SK-N-SH (cell line): Measurements from ENCODE around the gene MICU2. TPM values are rescaled to one million over a fixed set of nuclear protein-coding genes. Genes with fewer than 3 reads are reported as not detected.

Experiments used
- CTCF ChIA-PET: fragments of 300-600, 350-600 bp; formaldehyde crosslinking; extraction: SDS; loops from one replicate; lab custom pipeline; 2021; lab: Yijun Ruan, JAX
- POLR2A ChIA-PET: fragments of 350-600 bp; sonication (Branson Sonifier 250); formaldehyde crosslinking; extraction: SDS; loops from one replicate; lab custom pipeline; 2020; ENCODE audit warnings: antibody characterized with exemption, inconsistent platforms; lab: Yijun Ruan, JAX
- DNase-seq: peaks from one replicate; pipeline ENCODE4 v3.0.0; 2012
- H2AFZ ChIP-seq: fragments of 200-600 bp; sonication (generic); 2 replicates; pipeline ENCODE4 v1.8.1; 2016; ENCODE audit warnings: antibody characterized with exemption, mild to moderate bottlenecking, low read depth
- H3F3A ChIP-seq: fragments of 200-600 bp; sonication (generic); replicated peaks from 2 replicates; pipeline ENCODE3; 2016; ENCODE audit warnings: antibody characterized with exemption, mild to moderate bottlenecking; ENCODE audit not compliant: insufficient read depth
- H3K27ac ChIP-seq, 2 experiments: fragments of 200-500 bp in 1 of 2; fragments of 200-600 bp in 1 of 2; sonication (Bioruptor generic) in 1 of 2; sonication (generic), shearing (Covaris generic) in 1 of 2; 2 replicates each; pipeline versions ENCODE4 v1.5.1 to v1.6.1; 2014 to 2016; ENCODE audit warnings: low read depth in 2 of 2, inconsistent platforms in 1 of 2, low read length in 1 of 2, mild to moderate bottlenecking in 1 of 2, mixed read lengths in 1 of 2
- H3K27me3 ChIP-seq: fragments of 200-600 bp; sonication (generic), shearing (Covaris generic); 2 replicates; pipeline ENCODE4 v1.6.1; 2016; ENCODE audit warnings: mixed run types; ENCODE audit not compliant: insufficient read depth
- H3K36me3 ChIP-seq, 2 experiments: fragments of 200-500 bp in 1 of 2; fragments of 200-600 bp in 1 of 2; sonication (Bioruptor generic) in 1 of 2; sonication (generic) in 1 of 2; replicated peaks in 1 of 2; 2 replicates each; pipeline versions ENCODE3 to v1.5.1; 2014 to 2016; ENCODE audit warnings: low read length in 1 of 2, mild to moderate bottlenecking in 1 of 2; ENCODE audit not compliant: insufficient read depth in 2 of 2, control insufficient read depth in 1 of 2
- H3K4me1 ChIP-seq, 2 experiments: fragments of 200-500 bp in 1 of 2; fragments of 200-600 bp in 1 of 2; sonication (Bioruptor generic) in 1 of 2; sonication (generic), shearing (Covaris generic) in 1 of 2; 2 replicates each; pipeline versions ENCODE4 v1.5.1 to v1.6.1; 2014 to 2016; ENCODE audit warnings: low read depth in 1 of 2, low read length in 1 of 2, mixed run types in 1 of 2; ENCODE audit not compliant: insufficient read depth in 2 of 2, control insufficient read depth in 1 of 2
- H3K4me2 ChIP-seq: fragments of 200-600 bp; sonication (generic), shearing (Covaris generic); 2 replicates; pipeline ENCODE4 v1.6.1; 2017; ENCODE audit warnings: mixed run types
- H3K4me3 ChIP-seq, 2 experiments: fragments of 200-500 bp in 1 of 2; fragments of 200-600 bp in 1 of 2; sonication (Bioruptor generic) in 1 of 2; sonication (generic), shearing (Covaris generic) in 1 of 2; 2 replicates each; pipeline versions ENCODE4 v1.5.1 to v1.8.1; 2014 to 2016; ENCODE audit warnings: low read depth in 2 of 2, inconsistent platforms in 1 of 2, low read length in 1 of 2, mild to moderate bottlenecking in 1 of 2, mixed read lengths in 1 of 2, moderate library complexity in 1 of 2
- H3K79me2 ChIP-seq: fragments of 200-600 bp; sonication (generic); 2 replicates; pipeline ENCODE4 v1.8.1; 2017; ENCODE audit warnings: mild to moderate bottlenecking; ENCODE audit not compliant: insufficient read depth
- H3K9ac ChIP-seq: fragments of 200-600 bp; sonication (generic); 2 replicates; pipeline ENCODE4 v1.6.1; 2017; ENCODE audit warnings: mixed run types
- H3K9me2 ChIP-seq: fragments of 200-600 bp; sonication (generic); 2 replicates; pipeline ENCODE4 v1.6.1; 2017; ENCODE audit warnings: mixed run types
- H3K9me3 ChIP-seq: fragments of 200-600 bp; sonication (generic); 2 replicates; pipeline ENCODE4 v1.6.1; 2017; ENCODE audit warnings: mixed run types, mild to moderate bottlenecking, moderate library complexity
- H4K20me1 ChIP-seq: fragments of 200-600 bp; sonication (generic); 2 replicates; pipeline ENCODE4 v1.6.1; 2017; ENCODE audit warnings: mild to moderate bottlenecking, mixed run types; ENCODE audit not compliant: insufficient read depth
- CHD2 ChIP-seq: fragments of 150-350 bp; IDR thresholded peaks from 2 replicates; pipeline ENCODE4 v1.6.1; 2018; ENCODE audit warnings: low read length; ENCODE audit not compliant: partially characterized antibody
- FOXJ3 ChIP-seq: sonication (generic); formaldehyde crosslinking; IDR thresholded peaks from 2 replicates; pipeline ENCODE4 v1.5.1; 2020; ENCODE audit warnings: mild to moderate bottlenecking, missing genetic modification reagents
- NFIC ChIP-seq: IDR thresholded peaks from 2 replicates; pipeline ENCODE4 v1.4.0; 2012; ENCODE audit warnings: borderline replicate concordance
- NRF1 ChIP-seq: IDR thresholded peaks from 2 replicates; pipeline ENCODE4 v1.6.1; 2012; ENCODE audit warnings: low read depth, mild to moderate bottlenecking, low read length
- RCOR1 ChIP-seq: fragments of 150-350 bp; IDR thresholded peaks from 2 replicates; pipeline ENCODE4 v1.6.1; 2017; ENCODE audit warnings: antibody characterized with exemption, low read length
- WGBS: methylation state at CpG from one replicate; pipeline ENCODE4 v1.1.6; 2017; ENCODE audit warnings: low lambda C conversion rate; 5-methylcytosine and 5-hydroxymethylcytosine counted together
- polyA plus RNA-seq, 3 experiments: library from polyadenylated mRNA; depleted of rRNA; stranded (reverse); fragments of >200 nt; gene quantifications; 2 replicates each; pipeline ENCODE4 v1.2.3, GENCODE V29; 2012
- TF ChIP-seq, protein P1 (sequence below): IDR thresholded peaks from 2 replicates; pipeline ENCODE4 v1.6.1; 2012; ENCODE audit warnings: mild to moderate bottlenecking, low read depth, low read length, moderate library complexity
- TF ChIP-seq, protein P2 (sequence below): IDR thresholded peaks from 2 replicates; pipeline ENCODE4 v1.4.0; 2012; ENCODE audit warnings: low read depth
- TF ChIP-seq, protein P3 (sequence below): fragments of 200-600 bp; sonication (generic); IDR thresholded peaks from 2 replicates; pipeline ENCODE4 v1.6.1; 2017; ENCODE audit warnings: antibody characterized with exemption, mild to moderate bottlenecking, moderate library complexity
- TF ChIP-seq, protein P4 (sequence below): IDR thresholded peaks from 2 replicates; pipeline ENCODE4 v1.4.0; 2012; ENCODE audit warnings: low read depth, borderline replicate concordance

Gene MICU2
- polyA plus RNA-seq, 1 of the 3 experiments (the other 2 are of a cell fraction): 46.4 TPM

DNA sequence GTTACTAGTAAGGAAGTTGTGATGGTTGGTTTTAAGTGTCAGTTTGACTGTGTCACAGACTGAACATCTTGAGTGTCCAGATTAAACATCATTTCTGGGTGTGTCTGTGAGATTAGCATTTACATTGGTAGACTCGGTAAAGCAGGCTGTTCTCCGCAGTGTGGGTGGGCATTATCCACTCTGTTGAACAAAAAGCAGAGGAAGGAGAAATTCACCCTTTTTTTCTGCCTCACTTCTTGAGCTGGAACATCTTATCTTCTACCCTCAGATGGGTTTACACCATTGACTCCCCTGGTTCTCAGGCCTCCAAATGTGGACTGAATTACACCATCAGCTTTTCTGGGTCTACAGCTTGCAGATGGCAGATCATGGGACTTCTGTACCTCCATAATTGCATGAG, 81.1 kb downstream of the MICU2 start (continued):
- TF ChIP-seq, protein P1, sequence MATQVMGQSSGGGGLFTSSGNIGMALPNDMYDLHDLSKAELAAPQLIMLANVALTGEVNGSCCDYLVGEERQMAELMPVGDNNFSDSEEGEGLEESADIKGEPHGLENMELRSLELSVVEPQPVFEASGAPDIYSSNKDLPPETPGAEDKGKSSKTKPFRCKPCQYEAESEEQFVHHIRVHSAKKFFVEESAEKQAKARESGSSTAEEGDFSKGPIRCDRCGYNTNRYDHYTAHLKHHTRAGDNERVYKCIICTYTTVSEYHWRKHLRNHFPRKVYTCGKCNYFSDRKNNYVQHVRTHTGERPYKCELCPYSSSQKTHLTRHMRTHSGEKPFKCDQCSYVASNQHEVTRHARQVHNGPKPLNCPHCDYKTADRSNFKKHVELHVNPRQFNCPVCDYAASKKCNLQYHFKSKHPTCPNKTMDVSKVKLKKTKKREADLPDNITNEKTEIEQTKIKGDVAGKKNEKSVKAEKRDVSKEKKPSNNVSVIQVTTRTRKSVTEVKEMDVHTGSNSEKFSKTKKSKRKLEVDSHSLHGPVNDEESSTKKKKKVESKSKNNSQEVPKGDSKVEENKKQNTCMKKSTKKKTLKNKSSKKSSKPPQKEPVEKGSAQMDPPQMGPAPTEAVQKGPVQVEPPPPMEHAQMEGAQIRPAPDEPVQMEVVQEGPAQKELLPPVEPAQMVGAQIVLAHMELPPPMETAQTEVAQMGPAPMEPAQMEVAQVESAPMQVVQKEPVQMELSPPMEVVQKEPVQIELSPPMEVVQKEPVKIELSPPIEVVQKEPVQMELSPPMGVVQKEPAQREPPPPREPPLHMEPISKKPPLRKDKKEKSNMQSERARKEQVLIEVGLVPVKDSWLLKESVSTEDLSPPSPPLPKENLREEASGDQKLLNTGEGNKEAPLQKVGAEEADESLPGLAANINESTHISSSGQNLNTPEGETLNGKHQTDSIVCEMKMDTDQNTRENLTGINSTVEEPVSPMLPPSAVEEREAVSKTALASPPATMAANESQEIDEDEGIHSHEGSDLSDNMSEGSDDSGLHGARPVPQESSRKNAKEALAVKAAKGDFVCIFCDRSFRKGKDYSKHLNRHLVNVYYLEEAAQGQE: no peak
- TF ChIP-seq RCOR1: no peak

DNA sequence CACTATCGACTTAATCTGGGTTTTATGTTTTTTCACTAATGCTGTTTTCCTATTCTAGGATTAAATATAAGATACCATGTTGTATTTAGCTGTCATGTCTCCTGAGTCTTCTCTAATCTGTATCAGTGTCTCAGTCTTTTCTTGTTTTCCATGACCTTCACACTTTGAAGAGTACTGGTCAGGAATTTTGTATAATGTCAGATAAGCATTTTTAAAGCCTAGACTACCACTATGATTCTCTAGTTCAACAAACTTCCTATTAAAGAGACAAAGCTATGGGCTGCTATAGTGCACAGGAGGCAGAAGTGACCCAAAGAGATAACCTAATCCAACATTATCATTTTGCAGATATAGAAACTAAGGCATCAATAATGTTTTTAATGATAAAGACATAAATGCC, 81.8 kb downstream of the MICU2 start:
- H3K9me2 ChIP-seq: no peaks in the 10 kb centered on the region
- POLR2A ChIA-PET: interaction anchor here (1.1 kb wide), 1 partner anchor 24 kb away, joined by 3 read pairs; no protein-coding TSS in a partner anchor
- no peaks in the 10 kb centered on the region for H3K27me3 ChIP-seq
- no peaks in the 10 kb centered on the region for H3F3A ChIP-seq
- H2AFZ ChIP-seq: no peak overlapping the region
- no peak overlapping the region for H3K4me2 ChIP-seq
- H3K27ac ChIP-seq: no peak overlapping the region
- CTCF ChIA-PET: interaction anchor here (1.0 to 2.1 kb wide), 2 partner anchors 24 to 116 kb away, joined by 3 to 7 read pairs; no protein-coding TSS in a partner anchor
- no peaks in the 10 kb centered on the region for H3K79me2 ChIP-seq
- WGBS: 95% methylated on average over 1 of the region's 1 CpG
- H3K4me3 ChIP-seq: no peak overlapping the region
- peaks cover 19 to 21% of the 10 kb centered on the region in 2 experiments for H3K36me3 ChIP-seq
- H3K4me1 ChIP-seq: no peaks in the 10 kb centered on the region
- no peak overlapping the region for H3K9ac ChIP-seq
- no peak for DNase-seq
- TF ChIP-seq NFIC (no peak), CHD2 (no peak), NRF1 (no peak), FOXJ3 (CRISPR knock-in tag) (no peak)
- TF ChIP-seq, protein P2, sequence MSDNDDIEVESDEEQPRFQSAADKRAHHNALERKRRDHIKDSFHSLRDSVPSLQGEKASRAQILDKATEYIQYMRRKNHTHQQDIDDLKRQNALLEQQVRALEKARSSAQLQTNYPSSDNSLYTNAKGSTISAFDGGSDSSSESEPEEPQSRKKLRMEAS: no peak
- TF ChIP-seq, protein P3, sequence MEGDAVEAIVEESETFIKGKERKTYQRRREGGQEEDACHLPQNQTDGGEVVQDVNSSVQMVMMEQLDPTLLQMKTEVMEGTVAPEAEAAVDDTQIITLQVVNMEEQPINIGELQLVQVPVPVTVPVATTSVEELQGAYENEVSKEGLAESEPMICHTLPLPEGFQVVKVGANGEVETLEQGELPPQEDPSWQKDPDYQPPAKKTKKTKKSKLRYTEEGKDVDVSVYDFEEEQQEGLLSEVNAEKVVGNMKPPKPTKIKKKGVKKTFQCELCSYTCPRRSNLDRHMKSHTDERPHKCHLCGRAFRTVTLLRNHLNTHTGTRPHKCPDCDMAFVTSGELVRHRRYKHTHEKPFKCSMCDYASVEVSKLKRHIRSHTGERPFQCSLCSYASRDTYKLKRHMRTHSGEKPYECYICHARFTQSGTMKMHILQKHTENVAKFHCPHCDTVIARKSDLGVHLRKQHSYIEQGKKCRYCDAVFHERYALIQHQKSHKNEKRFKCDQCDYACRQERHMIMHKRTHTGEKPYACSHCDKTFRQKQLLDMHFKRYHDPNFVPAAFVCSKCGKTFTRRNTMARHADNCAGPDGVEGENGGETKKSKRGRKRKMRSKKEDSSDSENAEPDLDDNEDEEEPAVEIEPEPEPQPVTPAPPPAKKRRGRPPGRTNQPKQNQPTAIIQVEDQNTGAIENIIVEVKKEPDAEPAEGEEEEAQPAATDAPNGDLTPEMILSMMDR: no peak
- TF ChIP-seq, protein P4, sequence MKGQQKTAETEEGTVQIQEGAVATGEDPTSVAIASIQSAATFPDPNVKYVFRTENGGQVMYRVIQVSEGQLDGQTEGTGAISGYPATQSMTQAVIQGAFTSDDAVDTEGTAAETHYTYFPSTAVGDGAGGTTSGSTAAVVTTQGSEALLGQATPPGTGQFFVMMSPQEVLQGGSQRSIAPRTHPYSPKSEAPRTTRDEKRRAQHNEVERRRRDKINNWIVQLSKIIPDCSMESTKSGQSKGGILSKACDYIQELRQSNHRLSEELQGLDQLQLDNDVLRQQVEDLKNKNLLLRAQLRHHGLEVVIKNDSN: no peak
- no peaks in the 10 kb centered on the region for H3K9me3 ChIP-seq
- no peaks in the 10 kb centered on the region for H4K20me1 ChIP-seq
